Measurements from ENCODE around the gene ZEB2. TPM values are rescaled to one million over a fixed set of nuclear protein-coding genes. Genes with fewer than 3 reads are reported as not detected.

The ZEB2 gene
- total RNA-seq, 2 experiments from 2014 or later = 4.0 to 16.9 TPM

DNA sequence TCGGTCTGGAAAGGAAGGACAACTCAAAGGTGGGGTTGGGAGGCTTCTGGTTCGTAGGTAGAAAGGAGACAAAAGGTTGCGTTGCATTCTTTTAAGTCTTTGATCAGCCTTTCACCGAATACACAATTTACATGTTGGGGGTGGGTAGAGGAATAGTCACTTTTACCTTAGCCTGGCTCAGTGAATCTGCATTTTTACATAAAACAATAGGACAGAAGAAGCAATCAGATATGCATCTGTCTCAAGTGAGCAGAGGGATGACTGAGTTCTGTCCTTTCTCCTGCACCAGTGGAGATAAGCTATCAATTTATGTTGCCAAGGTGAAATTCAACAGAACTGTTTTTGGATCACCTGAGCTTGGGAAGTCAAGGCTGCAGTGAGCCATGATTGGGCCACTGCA lies 173.7 kb downstream of the ZEB2 start:
- CTCF ChIA-PET (ENCODE audit: unreplicated experiment) = no interaction called here
- DNase-seq (ENCODE audit: low spot score) = no peak
- Histone ChIP-seq H2AFZ (ENCODE audit: low read length) (no peak overlapping the region), H3K4me1 (ENCODE audit: insufficient read depth, low read length, poor library complexity, severe bottlenecking) (no peaks in the 10 kb centered on the region), H3K36me3 (ENCODE audit: insufficient read depth, low read length) (no peaks in the 10 kb centered on the region), H3K9me2 (ENCODE audit: insufficient read depth, low read length) (no peaks in the 10 kb centered on the region), H4K20me1 (ENCODE audit: insufficient read depth, low read length) (no peaks in the 10 kb centered on the region), H3K9me3 (ENCODE audit: low read length) (no peaks in the 10 kb centered on the region), H3K4me3 (ENCODE audit: low read depth, low read length, poor library complexity, severe bottlenecking) (no peak overlapping the region), H3K27ac (ENCODE audit: low read depth, low read length, poor library complexity, severe bottlenecking) (no peak overlapping the region), H3K4me2 (ENCODE audit: low read length) (no peak overlapping the region), H3K79me2 (ENCODE audit: insufficient read depth, low read depth, low read length) (no peaks in the 10 kb centered on the region)
- POLR2A ChIA-PET = interaction anchor here (0.6 to 1.4 kb wide), 3 partner anchors 11 to 376 kb away, joined by 4 to 6 read pairs (median 5); no protein-coding TSS in a partner anchor
- no TSS peak for BruUV-seq (replicated peaks)
- TF ChIP-seq, protein P1, sequence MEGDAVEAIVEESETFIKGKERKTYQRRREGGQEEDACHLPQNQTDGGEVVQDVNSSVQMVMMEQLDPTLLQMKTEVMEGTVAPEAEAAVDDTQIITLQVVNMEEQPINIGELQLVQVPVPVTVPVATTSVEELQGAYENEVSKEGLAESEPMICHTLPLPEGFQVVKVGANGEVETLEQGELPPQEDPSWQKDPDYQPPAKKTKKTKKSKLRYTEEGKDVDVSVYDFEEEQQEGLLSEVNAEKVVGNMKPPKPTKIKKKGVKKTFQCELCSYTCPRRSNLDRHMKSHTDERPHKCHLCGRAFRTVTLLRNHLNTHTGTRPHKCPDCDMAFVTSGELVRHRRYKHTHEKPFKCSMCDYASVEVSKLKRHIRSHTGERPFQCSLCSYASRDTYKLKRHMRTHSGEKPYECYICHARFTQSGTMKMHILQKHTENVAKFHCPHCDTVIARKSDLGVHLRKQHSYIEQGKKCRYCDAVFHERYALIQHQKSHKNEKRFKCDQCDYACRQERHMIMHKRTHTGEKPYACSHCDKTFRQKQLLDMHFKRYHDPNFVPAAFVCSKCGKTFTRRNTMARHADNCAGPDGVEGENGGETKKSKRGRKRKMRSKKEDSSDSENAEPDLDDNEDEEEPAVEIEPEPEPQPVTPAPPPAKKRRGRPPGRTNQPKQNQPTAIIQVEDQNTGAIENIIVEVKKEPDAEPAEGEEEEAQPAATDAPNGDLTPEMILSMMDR (conservative IDR thresholded peaks at IDR 0.05; ENCODE audit: low read length) = no peak
- TF ChIP-seq EZH2phosphoT487 (IDR thresholded peaks at IDR 0.05; ENCODE audit: borderline replicate concordance, low read depth, low read length) = no peak
- intact Hi-C loops (cut with micrococcal nuclease; ENCODE audit: unreplicated experiment) = no loop called here

DNA sequence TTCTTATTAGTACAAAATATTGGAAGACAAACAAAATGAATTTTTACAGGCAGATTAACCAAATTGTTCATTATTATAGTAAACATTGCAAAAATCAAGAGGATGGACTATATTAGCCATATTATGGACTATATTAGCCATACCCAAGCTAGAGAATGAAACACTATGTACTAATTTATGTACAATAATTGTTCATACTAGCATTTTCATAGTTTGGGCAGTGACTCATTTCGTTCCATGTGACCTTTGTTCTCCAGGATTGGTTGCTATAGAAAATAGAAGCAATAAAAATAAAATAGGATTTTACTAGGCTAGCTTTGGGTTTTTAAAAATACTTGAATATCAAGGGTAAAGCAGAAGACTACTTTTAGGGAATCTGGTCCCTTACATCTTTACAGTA lies 176.8 kb downstream of the ZEB2 start:
- H3K36me3 ChIP-seq (ENCODE audit: insufficient read depth, low read length) = no peaks in the 10 kb centered on the region
- TF ChIP-seq, protein P1 (conservative IDR thresholded peaks at IDR 0.05; ENCODE audit: low read length) = no peak
- no peak for TF ChIP-seq EZH2phosphoT487 (IDR thresholded peaks at IDR 0.05; ENCODE audit: borderline replicate concordance, low read depth, low read length)
- ChIA-PET POLR2A (interaction anchor here (0.8 to 2.2 kb wide), 3 partner anchors 9 to 12 kb away, joined by 3 to 7 read pairs (median 4); no protein-coding TSS in a partner anchor), CTCF (ENCODE audit: unreplicated experiment) (no interaction called here)
- no peak for DNase-seq (ENCODE audit: low spot score)
- H4K20me1 ChIP-seq (ENCODE audit: insufficient read depth, low read length) = no peaks in the 10 kb centered on the region
- H3K4me3 ChIP-seq (ENCODE audit: low read depth, low read length, poor library complexity, severe bottlenecking) = no peak overlapping the region
- no TSS peak for BruUV-seq (replicated peaks)
- H3K4me1 ChIP-seq (ENCODE audit: insufficient read depth, low read length, poor library complexity, severe bottlenecking) = peaks cover 20% of the 10 kb centered on the region
- intact Hi-C loops (cut with micrococcal nuclease; ENCODE audit: unreplicated experiment) = no loop called here
- H2AFZ ChIP-seq (ENCODE audit: low read length) = no peak overlapping the region
- no peaks in the 10 kb centered on the region for H3K9me3 ChIP-seq (ENCODE audit: low read length)
- H3K79me2 ChIP-seq (ENCODE audit: insufficient read depth, low read depth, low read length) = no peaks in the 10 kb centered on the region
- no peak overlapping the region for H3K27ac ChIP-seq (ENCODE audit: low read depth, low read length, poor library complexity, severe bottlenecking)
- H3K4me2 ChIP-seq (ENCODE audit: low read length) = no peak overlapping the region
- no peaks in the 10 kb centered on the region for H3K9me2 ChIP-seq (ENCODE audit: insufficient read depth, low read length)

DNA sequence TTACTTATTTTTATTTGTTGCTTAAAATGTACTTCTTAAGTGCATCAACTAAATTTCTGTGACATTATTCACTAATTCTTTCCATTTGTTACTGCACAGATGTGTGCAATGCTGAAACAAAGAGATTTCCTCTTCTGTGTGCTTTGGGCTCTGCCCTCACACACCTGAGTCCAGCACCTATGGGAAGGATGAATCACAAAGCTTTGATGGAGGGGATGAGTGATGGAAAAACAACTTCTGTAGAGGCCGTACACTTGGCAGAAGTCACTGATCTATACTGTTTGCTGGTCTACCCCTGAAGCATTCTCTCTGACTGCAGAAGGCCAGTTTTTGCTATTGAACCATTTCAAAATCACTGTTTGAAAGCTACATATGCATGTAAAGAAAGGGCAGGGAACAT lies 178.4 kb downstream of the ZEB2 start:
- intact Hi-C loops (cut with micrococcal nuclease; ENCODE audit: unreplicated experiment) = no loop called here
- TF ChIP-seq, protein P1 (conservative IDR thresholded peaks at IDR 0.05; ENCODE audit: low read length) = no peak
- no peak for TF ChIP-seq EZH2phosphoT487 (IDR thresholded peaks at IDR 0.05; ENCODE audit: borderline replicate concordance, low read depth, low read length)
- Histone ChIP-seq H3K79me2 (ENCODE audit: insufficient read depth, low read depth, low read length) (no peaks in the 10 kb centered on the region), H3K9me3 (ENCODE audit: low read length) (no peaks in the 10 kb centered on the region), H3K4me3 (ENCODE audit: low read depth, low read length, poor library complexity, severe bottlenecking) (no peak overlapping the region), H3K4me2 (ENCODE audit: low read length) (no peak overlapping the region), H2AFZ (ENCODE audit: low read length) (peak overlapping the region; percentile 23; the same call in 1 of the 2 replicates), H4K20me1 (ENCODE audit: insufficient read depth, low read length) (no peaks in the 10 kb centered on the region), H3K27ac (ENCODE audit: low read depth, low read length, poor library complexity, severe bottlenecking) (no peak overlapping the region), H3K36me3 (ENCODE audit: insufficient read depth, low read length) (no peaks in the 10 kb centered on the region), H3K4me1 (ENCODE audit: insufficient read depth, low read length, poor library complexity, severe bottlenecking) (peaks cover 20% of the 10 kb centered on the region), H3K9me2 (ENCODE audit: insufficient read depth, low read length) (no peaks in the 10 kb centered on the region)
- CTCF ChIA-PET (ENCODE audit: unreplicated experiment) = no interaction called here
- POLR2A ChIA-PET = interaction anchor here (1.3 to 2.2 kb wide), 2 partner anchors 8 to 10 kb away, joined by 4 to 7 read pairs; no protein-coding TSS in a partner anchor
- BruUV-seq (replicated peaks) = no TSS peak
- no peak for DNase-seq (ENCODE audit: low spot score)

Measured in OCI-LY7 (cell line).